ENCODE measurements around the gene ADK. TPM values are rescaled to one million over a fixed set of nuclear protein-coding genes. Genes with fewer than 3 reads are reported as not detected.

The ADK gene
- total and polyA plus RNA-seq, 2 of the 13 experiments (the other 11 are each of a cell fraction or from before 2014, with no cell fraction given): 48.6 to 79.1 TPM

DNA sequence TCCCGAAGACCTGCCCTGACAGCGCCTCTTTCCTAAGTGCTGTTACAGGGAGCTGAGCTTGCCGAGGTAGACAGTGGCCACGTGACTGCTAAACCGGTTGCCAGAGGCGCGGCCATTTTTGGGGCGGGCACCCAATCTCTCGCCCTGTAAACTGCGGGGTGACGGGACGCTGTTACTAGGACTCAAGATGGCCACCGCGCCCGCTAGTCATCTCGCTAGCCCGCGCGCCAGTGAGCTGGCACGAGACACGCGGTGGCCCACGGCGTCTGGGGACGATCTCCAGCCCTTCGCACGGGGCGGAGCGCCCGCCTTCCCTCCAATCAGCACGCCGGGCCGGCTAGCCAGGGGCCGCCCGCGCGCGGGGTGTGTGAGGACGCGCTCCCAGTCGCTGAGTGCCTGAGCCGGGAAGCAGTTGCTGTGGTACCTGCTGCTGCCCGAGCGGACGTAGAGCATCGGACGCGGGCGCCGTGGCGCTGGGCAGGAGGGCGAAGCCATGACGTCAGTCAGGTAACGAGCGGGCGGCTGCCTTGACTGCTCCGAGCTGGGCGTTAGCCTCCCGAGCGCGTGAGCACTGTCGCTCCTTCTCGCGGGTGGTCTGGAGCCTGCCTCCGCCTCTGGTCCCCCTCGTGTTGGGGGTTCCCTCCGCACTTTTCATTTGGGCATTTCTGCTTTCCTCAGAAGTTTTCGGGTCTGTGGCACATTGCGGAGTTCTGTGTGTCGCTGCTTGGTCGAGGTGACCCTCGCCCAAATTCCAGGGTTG is 25.5 kb downstream of the ADK start (continued):
- TF ChIP-seq, protein P1, sequence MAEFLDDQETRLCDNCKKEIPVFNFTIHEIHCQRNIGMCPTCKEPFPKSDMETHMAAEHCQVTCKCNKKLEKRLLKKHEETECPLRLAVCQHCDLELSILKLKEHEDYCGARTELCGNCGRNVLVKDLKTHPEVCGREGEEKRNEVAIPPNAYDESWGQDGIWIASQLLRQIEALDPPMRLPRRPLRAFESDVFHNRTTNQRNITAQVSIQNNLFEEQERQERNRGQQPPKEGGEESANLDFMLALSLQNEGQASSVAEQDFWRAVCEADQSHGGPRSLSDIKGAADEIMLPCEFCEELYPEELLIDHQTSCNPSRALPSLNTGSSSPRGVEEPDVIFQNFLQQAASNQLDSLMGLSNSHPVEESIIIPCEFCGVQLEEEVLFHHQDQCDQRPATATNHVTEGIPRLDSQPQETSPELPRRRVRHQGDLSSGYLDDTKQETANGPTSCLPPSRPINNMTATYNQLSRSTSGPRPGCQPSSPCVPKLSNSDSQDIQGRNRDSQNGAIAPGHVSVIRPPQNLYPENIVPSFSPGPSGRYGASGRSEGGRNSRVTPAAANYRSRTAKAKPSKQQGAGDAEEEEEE (CRISPR knock-in tag; IDR thresholded peaks at IDR 0.05; ENCODE audit: borderline replicate concordance): no peak
- TF ChIP-seq NFRKB (IDR thresholded peaks at IDR 0.05): peak; percentile 80; the same call in 1 of the 2 replicates
- TF ChIP-seq POGZ (CRISPR knock-in tag; IDR thresholded peaks at IDR 0.05): peak; percentile 97
- peak; percentile 81; the same call in 1 of the 2 replicates for TF ChIP-seq GLI4 (CRISPR knock-in tag; IDR thresholded peaks at IDR 0.05; ENCODE audit: borderline replicate concordance)
- TF ChIP-seq ZNF816 (CRISPR knock-in tag; IDR thresholded peaks at IDR 0.05; ENCODE audit: borderline replicate concordance): peak; percentile 40; the same call in 1 of the 2 replicates
- peak; percentile 97 for TF ChIP-seq ZNF589 (CRISPR knock-in tag; conservative IDR thresholded peaks at IDR 0.05)
- no peak for TF ChIP-seq ZNF337 (CRISPR knock-in tag; IDR thresholded peaks at IDR 0.05; ENCODE audit: borderline replicate concordance, low read depth)
- TF ChIP-seq, protein P2, sequence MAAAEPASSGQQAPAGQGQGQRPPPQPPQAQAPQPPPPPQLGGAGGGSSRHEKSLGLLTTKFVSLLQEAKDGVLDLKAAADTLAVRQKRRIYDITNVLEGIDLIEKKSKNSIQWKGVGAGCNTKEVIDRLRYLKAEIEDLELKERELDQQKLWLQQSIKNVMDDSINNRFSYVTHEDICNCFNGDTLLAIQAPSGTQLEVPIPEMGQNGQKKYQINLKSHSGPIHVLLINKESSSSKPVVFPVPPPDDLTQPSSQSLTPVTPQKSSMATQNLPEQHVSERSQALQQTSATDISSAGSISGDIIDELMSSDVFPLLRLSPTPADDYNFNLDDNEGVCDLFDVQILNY (CRISPR knock-in tag; conservative IDR thresholded peaks at IDR 0.05): peak; percentile 84
- TF ChIP-seq AHR (CRISPR knock-in tag; IDR thresholded peaks at IDR 0.05): peak; percentile 92
- TF ChIP-seq TOPORS (CRISPR knock-in tag; IDR thresholded peaks at IDR 0.05): peak; percentile 76
- TF ChIP-seq, protein P3, sequence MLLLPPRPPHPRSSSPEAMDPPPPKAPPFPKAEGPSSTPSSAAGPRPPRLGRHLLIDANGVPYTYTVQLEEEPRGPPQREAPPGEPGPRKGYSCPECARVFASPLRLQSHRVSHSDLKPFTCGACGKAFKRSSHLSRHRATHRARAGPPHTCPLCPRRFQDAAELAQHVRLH (CRISPR knock-in tag; IDR thresholded peaks at IDR 0.05; ENCODE audit: borderline replicate concordance, low read depth): peak; percentile 98
- no peak for TF ChIP-seq SRSF9 (IDR thresholded peaks at IDR 0.05; ENCODE audit: borderline replicate concordance, insufficient read depth, low read depth, low read length, poor library complexity, severe bottlenecking)
- TF ChIP-seq ZSCAN29 (CRISPR knock-in tag; conservative IDR thresholded peaks at IDR 0.05): 0 out of 2 replicates have a peak, but pooled peaks have one; percentile 36
- TF ChIP-seq, protein P4, sequence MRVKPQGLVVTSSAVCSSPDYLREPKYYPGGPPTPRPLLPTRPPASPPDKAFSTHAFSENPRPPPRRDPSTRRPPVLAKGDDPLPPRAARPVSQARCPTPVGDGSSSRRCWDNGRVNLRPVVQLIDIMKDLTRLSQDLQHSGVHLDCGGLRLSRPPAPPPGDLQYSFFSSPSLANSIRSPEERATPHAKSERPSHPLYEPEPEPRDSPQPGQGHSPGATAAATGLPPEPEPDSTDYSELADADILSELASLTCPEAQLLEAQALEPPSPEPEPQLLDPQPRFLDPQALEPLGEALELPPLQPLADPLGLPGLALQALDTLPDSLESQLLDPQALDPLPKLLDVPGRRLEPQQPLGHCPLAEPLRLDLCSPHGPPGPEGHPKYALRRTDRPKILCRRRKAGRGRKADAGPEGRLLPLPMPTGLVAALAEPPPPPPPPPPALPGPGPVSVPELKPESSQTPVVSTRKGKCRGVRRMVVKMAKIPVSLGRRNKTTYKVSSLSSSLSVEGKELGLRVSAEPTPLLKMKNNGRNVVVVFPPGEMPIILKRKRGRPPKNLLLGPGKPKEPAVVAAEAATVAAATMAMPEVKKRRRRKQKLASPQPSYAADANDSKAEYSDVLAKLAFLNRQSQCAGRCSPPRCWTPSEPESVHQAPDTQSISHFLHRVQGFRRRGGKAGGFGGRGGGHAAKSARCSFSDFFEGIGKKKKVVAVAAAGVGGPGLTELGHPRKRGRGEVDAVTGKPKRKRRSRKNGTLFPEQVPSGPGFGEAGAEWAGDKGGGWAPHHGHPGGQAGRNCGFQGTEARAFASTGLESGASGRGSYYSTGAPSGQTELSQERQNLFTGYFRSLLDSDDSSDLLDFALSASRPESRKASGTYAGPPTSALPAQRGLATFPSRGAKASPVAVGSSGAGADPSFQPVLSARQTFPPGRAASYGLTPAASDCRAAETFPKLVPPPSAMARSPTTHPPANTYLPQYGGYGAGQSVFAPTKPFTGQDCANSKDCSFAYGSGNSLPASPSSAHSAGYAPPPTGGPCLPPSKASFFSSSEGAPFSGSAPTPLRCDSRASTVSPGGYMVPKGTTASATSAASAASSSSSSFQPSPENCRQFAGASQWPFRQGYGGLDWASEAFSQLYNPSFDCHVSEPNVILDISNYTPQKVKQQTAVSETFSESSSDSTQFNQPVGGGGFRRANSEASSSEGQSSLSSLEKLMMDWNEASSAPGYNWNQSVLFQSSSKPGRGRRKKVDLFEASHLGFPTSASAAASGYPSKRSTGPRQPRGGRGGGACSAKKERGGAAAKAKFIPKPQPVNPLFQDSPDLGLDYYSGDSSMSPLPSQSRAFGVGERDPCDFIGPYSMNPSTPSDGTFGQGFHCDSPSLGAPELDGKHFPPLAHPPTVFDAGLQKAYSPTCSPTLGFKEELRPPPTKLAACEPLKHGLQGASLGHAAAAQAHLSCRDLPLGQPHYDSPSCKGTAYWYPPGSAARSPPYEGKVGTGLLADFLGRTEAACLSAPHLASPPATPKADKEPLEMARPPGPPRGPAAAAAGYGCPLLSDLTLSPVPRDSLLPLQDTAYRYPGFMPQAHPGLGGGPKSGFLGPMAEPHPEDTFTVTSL (CRISPR knock-in tag; IDR thresholded peaks at IDR 0.05; ENCODE audit: borderline replicate concordance): 0 out of 2 replicates have a peak, but pooled peaks have one; percentile 48
- peak; percentile 58 for TF ChIP-seq FOXA3 (CRISPR knock-in tag; IDR thresholded peaks at IDR 0.05)
- no peak for TF ChIP-seq NFIC (IDR thresholded peaks at IDR 0.05; ENCODE audit: low read length)
- peak; percentile 84 for TF ChIP-seq GABPB1 (CRISPR knock-in tag; IDR thresholded peaks at IDR 0.05)
- TF ChIP-seq, protein P5, sequence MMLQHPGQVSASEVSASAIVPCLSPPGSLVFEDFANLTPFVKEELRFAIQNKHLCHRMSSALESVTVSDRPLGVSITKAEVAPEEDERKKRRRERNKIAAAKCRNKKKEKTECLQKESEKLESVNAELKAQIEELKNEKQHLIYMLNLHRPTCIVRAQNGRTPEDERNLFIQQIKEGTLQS (CRISPR knock-in tag; IDR thresholded peaks at IDR 0.05): peak; percentile 35; the same call in 1 of the 2 replicates
- peak; percentile 68 for TF ChIP-seq SPEN (CRISPR knock-in tag; IDR thresholded peaks at IDR 0.05; ENCODE audit: low read depth)
- no peak for TF ChIP-seq NR3C1 (CRISPR knock-in tag; IDR thresholded peaks at IDR 0.05)
